Heart left ventricle (tissue), 16 donors: Measurements from ENCODE around the gene TNS3. TPM values are rescaled to one million over a fixed set of nuclear protein-coding genes. Genes with fewer than 3 reads are reported as not detected.
A peak's percentile ranks its signal among the peaks of the same experiment; 100 is the strongest.

ENCODE experiments used
- ATAC-seq, 4 donors: fragments of 200-7000 bp; cut with Tn5 transposase; one replicate each; pipeline ENCODE4 v1.9.1; 2020 to 2022; ENCODE audit warnings: moderate library complexity in 4 of 4, mild to moderate bottlenecking in 3 of 4, moderate number of reproducible peaks in 1 of 4
- DNase-seq, 5 donors: peaks; one replicate each; pipeline ENCODE4 v3.0.0-alpha.2; 2020
- H3K27ac ChIP-seq, 12 donors: fragments of 200-600 bp; sonication (generic) in 4 of 12; one replicate each; pipeline versions ENCODE4 v1.5.0 to v1.8.0; 2016 to 2022; ENCODE audit warnings: mild to moderate bottlenecking in 2 of 12
- H3K27me3 ChIP-seq, 9 donors: fragments of 200-600 bp; sonication (generic) in 2 of 9; one replicate each; pipeline versions ENCODE4 v1.5.1 to v1.8.0; 2016 to 2022; ENCODE audit warnings: mild to moderate bottlenecking in 3 of 9
- H3K36me3 ChIP-seq, 9 donors: fragments of 200-600 bp; sonication (generic) in 2 of 9; one replicate each; pipeline versions ENCODE4 v1.5.0 to v1.8.0; 2018 to 2022; ENCODE audit warnings: mild to moderate bottlenecking in 2 of 9
- H3K4me1 ChIP-seq, 12 donors: fragments of 200-600 bp; sonication (generic) in 4 of 12; one replicate each; pipeline versions ENCODE4 v1.5.0 to v1.8.0; 2016 to 2022; ENCODE audit warnings: mild to moderate bottlenecking in 3 of 12
- H3K4me3 ChIP-seq, 12 donors: fragments of 200-600 bp; sonication (generic) in 4 of 12; one replicate each; pipeline versions ENCODE4 v1.5.0 to v1.8.0; 2017 to 2022; ENCODE audit warnings: mild to moderate bottlenecking in 9 of 12, moderate library complexity in 4 of 12
- H3K9me3 ChIP-seq, 12 donors: fragments of 200-600 bp; sonication (generic) in 4 of 12; one replicate each; pipeline versions ENCODE4 v1.5.0 to v1.8.0; 2016 to 2022; ENCODE audit warnings: mild to moderate bottlenecking in 1 of 12
- POLR2A ChIP-seq, 2 donors: fragments of 450-650 bp; IDR thresholded peaks; one replicate each; pipeline ENCODE4 v1.6.1; 2017; ENCODE audit warnings: antibody characterized with exemption in 2 of 2, mild to moderate bottlenecking in 2 of 2, moderate library complexity in 2 of 2
- WGBS, 4 donors: extraction: QIAGEN DNeasy Blood & Tissue Kit in 2 of 4; methylation state at CpG; one replicate each; pipeline versions ENCODE4 v1.1.5 to v1.1.7; 2013 to 2018; 5-methylcytosine and 5-hydroxymethylcytosine counted together
- intact Hi-C, 10 donors: fragments of 100-400 bp; cut with DNase I; formaldehyde crosslinking; loops; one replicate each; pipeline versions ENCODE4 v1.11.1 to v1.14.2; 2022
- polyA plus RNA-seq, 2 donors: library from polyadenylated mRNA; stranded (reverse); fragments of 200-250 nt; gene quantifications; one replicate each; pipeline ENCODE4 v1.2.3, GENCODE V29; 2013
- total RNA-seq, 9 donors: library from RNA; depleted of rRNA in 2 of 9; stranded (reverse); fragments of >200 nt in 2 of 9; fragmentation: NEBNext Ultra II Directional in 3 of 9; extraction: Animal tissue kit (Norgen Biotek cat#: 25700) in 3 of 9; gene quantifications; one replicate each; pipeline versions ENCODE4 v1.1.0 to v1.2.4, GENCODE V29; 2016 to 2023
- TF ChIP-seq, protein P1 (sequence below), 12 donors: fragments of 200-600 bp; sonication (generic) in 4 of 12; IDR thresholded peaks; one replicate each; pipeline versions ENCODE4 v1.5.0 to v1.8.0; 2018 to 2022; ENCODE audit warnings: antibody characterized with exemption in 12 of 12, mild to moderate bottlenecking in 5 of 12
- donor health status: ischemic (EF 13 %, LVEDD 7.1; RV severe dilation, severe dysfunction).
- donor health status: healthy with polysubstance abuse.
- donor health status: DM: no; HTN: yes; CAD: no.
- donor health status: DM: no; HTN: no; CAD: no.
- donor health status: ischemic (EF 25% LVEDD 6.9; RV normal size, moderate dysfunction).
- donor health status: ischemic (EF 25% LVEDD 5.7; RV mildly dilated, moderate dysfunction).
- donor health status: healthy.
- donor health status: DM: yes; HTN: yes; CAD: no.
- donor health status: ischemic (EF 35%, LVEDD 5.7; RV mildly dilated, moderate dysfunction).
- donor health status: nonischemic (EF 11% LVEDD 7.7; RV severe dilation, severe dysfunction).
- donor health status: DM: yes; HTN: yes; CAD: no.
- donor health status: PGD.
- donor health status: ischemic (EF 29% LVEDD 5.4; RV normal size, mild dysfunction).
- donor health status: nonischemic (EF 23%, LVEDD 6.1; RV moderate dilation, normal function).

Gene TNS3
- total and polyA plus RNA-seq, 11 donors = 10.1 to 116 (median 32.7) TPM

DNA sequence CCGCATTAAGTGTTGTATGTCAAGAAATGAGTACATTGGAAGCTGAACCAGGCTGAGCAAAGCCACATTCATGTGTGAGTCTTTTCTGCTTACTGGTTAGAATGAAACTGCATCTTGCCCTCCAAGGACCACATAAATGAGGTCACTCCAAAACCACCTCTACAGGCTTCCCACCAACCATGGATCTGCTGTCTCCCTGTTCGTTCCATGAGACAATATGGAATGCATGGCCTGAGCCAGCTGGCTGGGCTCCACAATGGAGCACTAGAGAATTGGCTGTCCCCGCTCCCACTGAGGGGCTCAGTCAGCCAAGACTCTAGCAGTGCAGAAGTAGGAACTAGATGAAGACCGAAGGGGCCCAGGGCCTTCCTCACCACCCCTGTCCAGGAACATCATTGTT lies 120.8 kb downstream of the TNS3 start:
- DNase-seq (peak; percentile 78 to 91 (median 85)), ATAC-seq (peak; percentile 71 to 84 (median 78))
- TF ChIP-seq, protein P1, sequence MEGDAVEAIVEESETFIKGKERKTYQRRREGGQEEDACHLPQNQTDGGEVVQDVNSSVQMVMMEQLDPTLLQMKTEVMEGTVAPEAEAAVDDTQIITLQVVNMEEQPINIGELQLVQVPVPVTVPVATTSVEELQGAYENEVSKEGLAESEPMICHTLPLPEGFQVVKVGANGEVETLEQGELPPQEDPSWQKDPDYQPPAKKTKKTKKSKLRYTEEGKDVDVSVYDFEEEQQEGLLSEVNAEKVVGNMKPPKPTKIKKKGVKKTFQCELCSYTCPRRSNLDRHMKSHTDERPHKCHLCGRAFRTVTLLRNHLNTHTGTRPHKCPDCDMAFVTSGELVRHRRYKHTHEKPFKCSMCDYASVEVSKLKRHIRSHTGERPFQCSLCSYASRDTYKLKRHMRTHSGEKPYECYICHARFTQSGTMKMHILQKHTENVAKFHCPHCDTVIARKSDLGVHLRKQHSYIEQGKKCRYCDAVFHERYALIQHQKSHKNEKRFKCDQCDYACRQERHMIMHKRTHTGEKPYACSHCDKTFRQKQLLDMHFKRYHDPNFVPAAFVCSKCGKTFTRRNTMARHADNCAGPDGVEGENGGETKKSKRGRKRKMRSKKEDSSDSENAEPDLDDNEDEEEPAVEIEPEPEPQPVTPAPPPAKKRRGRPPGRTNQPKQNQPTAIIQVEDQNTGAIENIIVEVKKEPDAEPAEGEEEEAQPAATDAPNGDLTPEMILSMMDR (IDR thresholded peaks at IDR 0.05) = no peak
- no peak for TF ChIP-seq POLR2A (IDR thresholded peaks at IDR 0.05)
- H3K27ac ChIP-seq = peak overlapping the region in 10 of 12 donors; percentile 38 to 82 (median 67)
- peaks cover 0 to 4% (median 0%) of the 10 kb centered on the region in 9 donors for H3K36me3 ChIP-seq
- no peaks in the 10 kb centered on the region for H3K27me3 ChIP-seq
- 36 to 43% (median 37%) methylated on average over 4 of the region's 4 CpGs for WGBS, 4 donors
- H3K9me3 ChIP-seq = no peaks in the 10 kb centered on the region
- H3K4me3 ChIP-seq = no peak overlapping the region
- intact Hi-C loops = no loop called here
- peaks cover 11 to 65% (median 38%) of the 10 kb centered on the region in 12 donors for H3K4me1 ChIP-seq

DNA sequence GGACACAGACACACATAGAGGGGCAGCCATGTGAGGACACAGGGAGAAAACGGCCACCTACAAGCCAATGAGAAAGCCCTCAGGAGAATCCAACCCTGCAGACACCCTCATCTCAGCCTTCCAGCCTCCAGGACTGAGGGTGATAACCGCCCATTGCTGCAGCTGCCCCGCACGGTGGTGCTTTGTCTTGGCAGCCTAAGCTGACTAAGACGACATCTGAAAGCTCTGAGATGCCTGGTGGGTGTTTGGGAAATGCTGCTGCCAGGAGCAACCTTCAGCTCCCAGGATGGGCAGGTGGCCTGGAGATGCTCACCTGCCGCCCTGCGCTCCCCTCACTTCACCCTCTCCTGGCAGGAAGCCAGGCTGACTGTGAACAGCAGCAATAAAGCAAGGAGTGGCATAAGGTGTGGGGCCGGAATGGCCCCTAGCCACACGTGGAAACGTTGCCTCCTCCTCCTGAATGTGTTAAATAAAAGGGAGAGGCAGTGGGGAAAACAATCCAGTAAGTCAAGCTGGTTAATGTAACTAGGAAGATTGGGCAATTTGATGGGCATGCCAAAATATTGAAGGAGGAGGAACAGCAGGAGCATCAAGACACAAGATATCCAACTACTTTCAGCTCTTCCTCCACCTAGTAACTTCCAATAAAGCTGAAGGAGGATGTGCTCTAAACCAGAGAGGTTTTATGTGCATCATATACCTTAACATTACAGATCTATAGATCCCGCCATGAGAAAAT lies 121.5 kb downstream of the TNS3 start:
- peaks cover 0 to 4% (median 0%) of the 10 kb centered on the region in 9 donors for H3K36me3 ChIP-seq
- no peak for ATAC-seq
- no peaks in the 10 kb centered on the region for H3K9me3 ChIP-seq
- TF ChIP-seq, protein P1 (IDR thresholded peaks at IDR 0.05) = no peak
- no peak for TF ChIP-seq POLR2A (IDR thresholded peaks at IDR 0.05)
- 75 to 82% (median 80%) methylated on average over 11 of the region's 11 CpGs for whole genome bisulfite sequencing, 4 donors
- no peaks in the 10 kb centered on the region for H3K27me3 ChIP-seq
- no peak for DNase-seq
- peak overlapping the region in 9 of 12 donors; percentile 38 to 82 (median 66) for H3K27ac ChIP-seq
- H3K4me1 ChIP-seq = peaks cover 11 to 60% (median 38%) of the 10 kb centered on the region in 12 donors
- H3K4me3 ChIP-seq = no peak overlapping the region
- intact Hi-C loops = no loop called here

DNA sequence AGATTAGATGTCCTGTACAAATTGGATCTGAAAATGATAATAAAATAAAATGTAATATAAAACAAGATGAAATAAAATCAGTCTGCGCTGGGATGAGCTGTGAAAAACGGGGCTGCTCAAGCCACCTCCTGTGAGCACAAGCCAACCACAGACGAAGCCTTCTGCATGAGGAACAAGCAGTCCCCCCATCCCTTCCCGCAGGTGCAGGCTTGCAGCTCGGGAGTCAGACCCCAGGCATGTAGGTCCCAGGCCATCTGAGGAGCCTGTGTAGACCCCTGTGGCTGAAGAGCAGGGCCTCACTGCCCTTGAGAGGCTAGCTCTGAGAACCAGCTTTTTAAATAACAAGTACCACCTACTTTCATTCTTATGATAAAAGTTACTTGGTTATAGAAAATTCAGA lies 123.4 kb downstream of the TNS3 start:
- no peak for DNase-seq
- Histone ChIP-seq H3K36me3 (no peaks in the 10 kb centered on the region), H3K27me3 (no peaks in the 10 kb centered on the region), H3K4me1 (peaks cover 11 to 61% (median 45%) of the 10 kb centered on the region in 12 donors), H3K4me3 (no peak overlapping the region), H3K9me3 (no peaks in the 10 kb centered on the region), H3K27ac (peak overlapping the region in 9 of 12 donors; percentile 13 to 54 (median 41))
- 85 to 93% (median 90%) methylated on average over 5 of the region's 5 CpGs for WGBS, 4 donors
- TF ChIP-seq, protein P1 (IDR thresholded peaks at IDR 0.05) = no peak
- TF ChIP-seq POLR2A (IDR thresholded peaks at IDR 0.05) = no peak
- ATAC-seq = no peak
- intact Hi-C loops = loop anchor here in 2 of 10 donors (10.0 kb wide), 1 partner anchor 116 kb away; no protein-coding TSS in a partner anchor

DNA sequence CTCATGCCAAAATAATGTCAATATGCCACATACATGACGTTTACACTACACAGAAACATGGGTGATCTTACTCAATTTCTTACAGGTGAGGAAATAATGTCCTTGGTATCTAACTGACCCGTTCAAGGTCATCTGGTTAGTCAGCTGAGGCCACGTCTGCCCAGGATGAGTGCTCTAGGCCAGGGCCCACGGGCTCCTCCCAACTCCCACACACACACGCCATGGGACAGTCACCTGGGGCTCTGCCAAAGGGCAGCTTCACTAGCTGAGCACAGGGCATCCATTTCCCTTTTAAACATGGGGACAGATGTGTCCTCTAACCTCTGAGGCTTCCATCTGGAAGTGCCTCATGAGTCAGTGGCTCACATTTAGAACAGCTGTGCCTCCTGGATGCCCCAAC lies 123.9 kb downstream of the TNS3 start:
- peak; percentile 56 to 88 (median 81) for DNase-seq
- H3K9me3 ChIP-seq = no peaks in the 10 kb centered on the region
- no peaks in the 10 kb centered on the region for H3K36me3 ChIP-seq
- H3K4me3 ChIP-seq = no peak overlapping the region
- peaks cover 11 to 66% (median 49%) of the 10 kb centered on the region in 12 donors for H3K4me1 ChIP-seq
- H3K27ac ChIP-seq = peak overlapping the region in 8 of 12 donors; percentile 13 to 54 (median 42)
- ATAC-seq = peak in 3 of 4 donors; percentile 46 to 74 (median 64)
- intact Hi-C loops = loop anchor here in 2 of 10 donors (10.0 kb wide), 1 partner anchor 117 kb away; no protein-coding TSS in a partner anchor
- TF ChIP-seq, protein P1 (IDR thresholded peaks at IDR 0.05) = no peak
- no peak for TF ChIP-seq POLR2A (IDR thresholded peaks at IDR 0.05)
- WGBS, 4 donors = 37 to 46% (median 40%) methylated on average over 5 of the region's 5 CpGs
- H3K27me3 ChIP-seq = no peaks in the 10 kb centered on the region
